Adrenal gland (tissue), 5 donors: ENCODE results near the gene KCNK2.

ENCODE experiments used
- POLR2A ChIP-seq, 2 donors: fragments of 450-650 bp; IDR thresholded peaks; one replicate each; pipeline ENCODE4 v1.6.1; 2017; ENCODE audit warnings: antibody characterized with exemption in 2 of 2, mild to moderate bottlenecking in 2 of 2, moderate library complexity in 1 of 2
- TF ChIP-seq, protein P1 (sequence below), 6 experiments: fragments of 450-650 bp in 4 of 6; fragments of 200-600 bp in 2 of 6; sonication (generic) in 1 of 6; IDR thresholded peaks; 1 replicate in 5 of 6; 2 replicates in 1 of 6; pipeline versions ENCODE4 v1.5.1 to v1.8.0; 2016 to 2021; ENCODE audit warnings: antibody characterized with exemption in 6 of 6, mild to moderate bottlenecking in 2 of 6, moderate library complexity in 1 of 6
- donor health status: DM: no; HTN: no; CAD: no.

DNA sequence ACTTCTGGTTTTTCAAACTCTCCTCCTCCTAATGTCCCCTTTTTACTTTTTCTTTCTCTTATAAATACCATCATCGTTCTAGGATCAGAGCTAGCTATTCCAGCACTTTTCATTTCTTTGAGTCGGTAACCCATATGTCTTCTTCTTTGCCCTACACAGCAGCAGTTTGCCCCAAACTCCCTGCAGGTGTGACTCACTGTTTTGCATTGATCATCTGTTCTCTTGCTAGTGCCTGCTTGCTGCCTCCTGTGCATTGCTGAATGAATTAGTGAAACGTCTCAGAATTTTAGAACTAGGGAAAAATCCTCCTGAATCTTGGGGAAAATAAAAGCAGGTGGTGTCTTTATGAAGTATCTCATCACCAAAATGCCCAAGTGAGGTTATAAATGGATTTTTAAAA, 21.7 kb downstream of the KCNK2 start:
- no peak for TF ChIP-seq POLR2A (IDR thresholded peaks at IDR 0.05)
- TF ChIP-seq, protein P1, sequence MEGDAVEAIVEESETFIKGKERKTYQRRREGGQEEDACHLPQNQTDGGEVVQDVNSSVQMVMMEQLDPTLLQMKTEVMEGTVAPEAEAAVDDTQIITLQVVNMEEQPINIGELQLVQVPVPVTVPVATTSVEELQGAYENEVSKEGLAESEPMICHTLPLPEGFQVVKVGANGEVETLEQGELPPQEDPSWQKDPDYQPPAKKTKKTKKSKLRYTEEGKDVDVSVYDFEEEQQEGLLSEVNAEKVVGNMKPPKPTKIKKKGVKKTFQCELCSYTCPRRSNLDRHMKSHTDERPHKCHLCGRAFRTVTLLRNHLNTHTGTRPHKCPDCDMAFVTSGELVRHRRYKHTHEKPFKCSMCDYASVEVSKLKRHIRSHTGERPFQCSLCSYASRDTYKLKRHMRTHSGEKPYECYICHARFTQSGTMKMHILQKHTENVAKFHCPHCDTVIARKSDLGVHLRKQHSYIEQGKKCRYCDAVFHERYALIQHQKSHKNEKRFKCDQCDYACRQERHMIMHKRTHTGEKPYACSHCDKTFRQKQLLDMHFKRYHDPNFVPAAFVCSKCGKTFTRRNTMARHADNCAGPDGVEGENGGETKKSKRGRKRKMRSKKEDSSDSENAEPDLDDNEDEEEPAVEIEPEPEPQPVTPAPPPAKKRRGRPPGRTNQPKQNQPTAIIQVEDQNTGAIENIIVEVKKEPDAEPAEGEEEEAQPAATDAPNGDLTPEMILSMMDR (IDR thresholded peaks at IDR 0.05): no peak
